GM19025 (cell line): Measurements from ENCODE around the gene GLDN.
"Not testable (repeated sequence)": the region's sequence is repeated elsewhere in the genome, so short reads cannot be mapped to it uniquely, and the experiment has no call there.

ENCODE experiments used
- ATAC-seq: cut with Tn5 transposase; IDR thresholded peaks from one replicate; pipeline ENCODE4 v1.9.1; 2021; ENCODE audit warnings: mild to moderate bottlenecking, low read depth, moderate library complexity; ENCODE audit not compliant: unreplicated experiment

GLDN gene

GRCh38 chr15:51386029-51386428 is 44.6 kb downstream of the GLDN start:
- ATAC-seq = no peak

DNA sequence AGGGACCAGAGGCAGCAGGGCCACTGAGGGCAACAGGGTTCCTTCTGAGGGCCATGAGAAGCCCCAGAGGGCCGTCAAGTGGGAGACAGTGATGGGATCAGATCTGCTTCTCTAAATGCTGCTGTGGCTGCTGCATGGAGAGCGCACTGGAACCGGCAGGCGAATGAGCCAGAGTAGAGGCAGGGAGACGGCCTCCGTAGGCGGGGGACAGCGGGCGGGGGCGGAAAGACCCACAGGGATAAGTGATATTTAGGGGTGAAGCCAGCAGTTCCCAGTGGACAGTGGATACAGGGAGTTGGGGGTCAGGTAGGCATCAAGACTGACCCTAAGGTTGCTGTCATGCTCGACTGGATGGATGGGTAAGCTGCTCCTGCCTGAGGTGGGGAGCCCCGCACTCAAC is 45.0 kb downstream of the GLDN start:
- ATAC-seq = no peak

- ATAC-seq = no peak
Measured at GRCh38 chr15:51386960-51387698, 45.7 kb downstream of the GLDN start.

DNA sequence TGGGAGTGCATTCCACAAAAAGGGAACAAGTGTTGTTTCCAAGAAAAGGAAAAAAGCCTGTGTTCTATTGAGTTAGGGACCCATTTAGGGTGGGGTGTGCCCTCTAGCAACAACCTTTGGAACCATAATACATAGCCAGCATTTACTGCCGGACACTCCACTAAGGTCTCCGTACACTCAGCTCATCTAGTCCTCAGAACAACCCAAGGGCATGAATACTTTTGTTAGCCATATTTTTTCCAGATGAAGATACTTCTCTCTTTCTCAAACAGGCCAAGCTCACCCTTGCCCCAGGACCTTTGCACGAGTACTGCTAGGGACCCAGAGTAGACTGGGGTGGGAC is 46.2 kb downstream of the GLDN start:
- no peak for ATAC-seq

- ATAC-seq = no peak
Measured at GRCh38 chr15:51388726-51389125, 47.3 kb downstream of the GLDN start.

DNA sequence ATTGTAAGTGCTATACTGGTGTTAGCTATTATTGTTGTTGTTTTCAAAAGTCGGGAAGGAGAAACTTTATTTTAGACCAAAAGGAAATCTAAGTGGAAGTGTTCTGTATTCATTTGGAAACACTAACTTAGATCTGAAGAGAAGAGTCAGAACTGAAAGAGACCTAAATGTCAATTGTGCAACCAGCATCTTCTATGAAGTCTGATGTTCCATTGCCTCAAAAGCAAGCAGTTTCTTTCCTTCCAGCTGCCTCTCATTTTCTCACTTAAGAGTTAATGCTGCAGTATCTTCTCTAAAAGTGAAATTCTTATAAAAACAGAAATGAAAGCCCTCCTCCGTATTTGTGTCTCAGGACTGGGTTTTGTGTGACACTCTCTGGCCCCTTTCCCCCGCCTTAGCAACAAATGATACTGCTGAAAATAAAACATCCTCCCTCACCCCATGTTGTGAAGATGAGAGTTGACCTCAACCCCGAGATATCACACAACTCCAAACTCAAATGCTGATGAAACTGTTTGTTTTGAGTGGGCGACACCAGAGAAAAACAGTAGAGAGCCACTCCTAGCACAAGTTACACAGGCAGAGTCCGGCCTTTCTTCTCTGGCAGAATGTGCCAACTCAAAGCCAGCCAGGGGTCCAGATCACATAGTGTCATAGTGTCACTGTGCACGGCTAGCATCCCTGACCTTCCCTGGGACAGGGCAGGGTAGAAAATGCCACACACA is 48.9 kb downstream of the GLDN start:
- no peak for ATAC-seq

DNA sequence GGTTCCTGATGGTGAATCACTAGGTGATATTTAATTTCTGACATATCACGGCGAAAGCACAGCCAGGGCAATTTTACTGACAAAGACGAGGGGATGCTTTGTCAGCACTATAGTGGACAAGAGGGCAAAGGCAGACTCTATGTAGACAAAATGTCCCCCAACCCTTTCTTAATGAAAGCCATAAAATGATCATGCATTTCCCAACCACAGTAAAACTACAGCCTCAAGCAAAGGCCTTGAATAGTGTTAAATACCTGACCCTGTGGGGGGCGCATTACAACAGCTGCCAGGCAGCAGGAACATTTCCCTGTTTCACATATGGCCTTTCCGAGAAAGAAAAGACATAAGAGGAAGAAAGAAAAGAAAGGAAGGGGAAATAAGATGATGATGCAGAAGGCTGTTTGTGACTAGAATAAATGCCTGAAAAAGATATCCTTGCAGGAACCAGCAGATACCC is 49.5 kb downstream of the GLDN start:
- no peak for ATAC-seq

GRCh38 chr15:51396921-51397320 is 55.5 kb downstream of the GLDN start:
- ATAC-seq = no peak

GRCh38 chr15:51398626-51399025 is 57.2 kb downstream of the GLDN start:
- ATAC-seq = no peak

GRCh38 chr15:51401051-51401780 is 59.8 kb downstream of the GLDN start:
- ATAC-seq = no peak

- ATAC-seq = no peak
Measured at GRCh38 chr15:51401872-51402517, 60.5 kb downstream of the GLDN start.

DNA sequence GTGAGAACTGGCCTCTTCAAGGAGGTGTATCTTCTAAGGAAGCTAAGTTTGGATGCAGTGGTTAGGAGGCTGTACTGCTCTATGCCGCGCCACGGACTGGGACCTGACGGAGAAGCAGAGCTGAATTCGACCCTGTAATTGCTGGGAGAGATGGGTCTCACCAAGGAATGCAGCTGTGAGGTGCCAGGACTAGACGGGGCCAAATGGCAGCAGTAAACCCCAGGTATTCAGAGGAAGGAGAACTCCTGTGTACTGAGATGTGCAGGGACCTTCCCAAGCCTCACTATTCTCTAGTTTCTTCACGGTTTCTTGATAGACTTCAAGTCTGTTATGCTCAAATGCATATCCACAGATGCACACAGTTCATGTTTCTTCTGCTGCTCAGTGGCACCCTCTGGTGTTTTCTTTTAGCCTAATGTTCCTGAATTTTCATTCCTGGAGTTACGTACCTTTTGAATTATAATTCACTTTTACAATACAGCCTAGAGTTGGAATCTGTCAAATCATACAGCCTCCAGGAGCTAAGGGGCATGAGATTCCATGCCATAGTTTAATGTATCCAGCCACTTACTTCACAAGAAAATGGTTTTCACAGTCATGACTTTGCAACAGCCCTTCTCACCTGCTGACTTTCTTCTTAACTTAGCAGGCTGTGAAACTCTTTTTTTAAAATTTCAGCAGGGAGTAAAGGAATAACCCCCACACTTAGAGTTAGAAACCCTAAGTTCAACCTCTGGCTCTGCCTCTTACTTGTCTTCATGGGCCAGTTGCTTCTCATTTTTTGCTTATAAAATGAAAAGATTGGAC is 61.8 kb downstream of the GLDN start:
- ATAC-seq = no peak

DNA sequence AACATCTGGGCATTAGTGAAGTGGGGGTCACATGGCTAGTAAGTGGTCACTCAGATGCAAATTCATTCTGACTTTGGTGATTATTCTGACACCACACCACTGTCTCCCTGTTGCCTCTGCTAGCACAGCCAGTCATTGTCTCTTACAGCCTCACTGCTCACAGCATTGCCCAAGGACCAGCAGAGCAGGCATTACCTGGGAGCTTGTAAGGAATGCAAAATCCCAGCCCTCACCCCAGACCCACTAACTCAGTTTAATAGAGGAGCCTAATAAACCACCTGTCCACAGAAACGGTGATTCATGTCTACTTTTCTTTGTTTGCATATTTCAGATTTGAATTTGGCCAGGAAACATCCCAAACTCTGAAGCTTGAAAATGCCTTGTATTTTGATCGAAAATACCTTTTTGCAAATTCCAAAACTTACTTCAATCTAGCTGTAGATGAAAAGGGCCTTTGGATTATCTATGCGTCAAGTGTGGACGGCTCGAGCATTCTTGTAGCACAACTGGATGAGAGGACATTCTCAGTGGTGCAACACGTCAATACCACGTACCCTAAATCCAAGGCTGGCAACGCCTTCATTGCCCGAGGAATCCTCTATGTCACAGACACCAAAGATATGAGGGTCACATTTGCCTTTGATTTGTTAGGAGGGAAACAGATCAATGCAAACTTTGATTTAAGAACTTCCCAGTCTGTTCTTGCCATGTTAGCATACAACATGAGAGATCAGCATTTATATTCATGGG is 62.7 kb downstream of the GLDN start:
- no peak for ATAC-seq

DNA sequence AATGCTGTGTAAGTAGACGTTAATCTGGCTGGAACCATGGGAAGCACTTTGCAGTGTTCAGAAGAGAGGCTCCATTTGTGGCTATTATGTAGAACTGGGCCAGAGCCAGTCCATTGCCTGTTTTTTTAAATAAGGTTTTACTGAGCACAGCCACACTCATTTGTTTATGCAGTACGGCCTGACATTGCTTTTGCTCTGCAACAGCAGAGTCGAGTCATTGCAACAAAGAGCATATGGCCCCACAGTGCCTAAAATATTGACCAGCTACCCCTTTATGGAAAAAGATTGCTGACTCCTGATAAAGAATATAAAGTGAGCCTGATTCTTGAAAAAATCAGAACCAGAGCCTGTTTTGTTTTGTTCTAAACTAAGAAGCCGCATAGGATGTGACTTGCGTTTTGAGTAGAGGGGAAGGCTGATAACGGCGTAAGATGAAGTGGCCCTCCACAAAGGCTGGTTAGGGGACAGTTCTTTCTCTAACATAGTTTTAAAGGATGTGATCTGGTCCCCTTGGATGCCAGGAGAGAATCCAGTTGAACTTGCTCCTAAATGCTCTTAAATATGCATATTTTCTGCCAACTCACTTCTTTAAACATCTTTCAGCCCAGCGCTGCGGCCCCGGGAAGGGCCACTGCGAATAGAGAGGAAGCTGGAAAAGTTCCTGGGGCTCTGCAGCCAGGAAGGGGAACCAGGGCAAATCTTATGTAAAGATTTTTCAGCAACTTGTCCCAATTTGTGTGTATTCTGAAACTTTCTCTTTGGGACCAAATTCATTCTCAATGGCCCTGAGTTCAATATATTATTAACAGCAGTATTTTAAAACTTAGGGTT is 64.5 kb downstream of the GLDN start:
- no peak for ATAC-seq

GRCh38 chr15:51414256-51414860 is 72.9 kb downstream of the GLDN start:
- no peak for ATAC-seq

DNA sequence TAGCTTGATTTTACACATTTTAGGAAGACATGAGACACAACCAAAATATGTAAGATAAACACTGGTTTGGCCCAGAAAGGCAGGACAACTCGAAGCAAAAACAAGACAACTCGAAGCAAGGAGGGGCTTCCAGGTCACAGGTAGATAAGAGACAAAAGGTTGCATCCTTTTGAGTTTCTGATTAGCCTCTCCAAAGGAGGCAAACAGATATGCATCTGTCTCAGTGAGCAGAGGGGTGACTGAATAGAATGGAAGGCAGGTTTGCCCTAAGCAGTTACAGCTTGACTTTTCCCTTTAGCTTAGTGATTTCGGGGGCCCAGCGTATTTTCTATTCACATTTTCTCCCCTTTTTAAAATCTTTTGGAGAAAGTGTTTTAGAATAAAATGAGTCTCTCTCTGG is 74.7 kb downstream of the GLDN start:
- no peak for ATAC-seq

DNA sequence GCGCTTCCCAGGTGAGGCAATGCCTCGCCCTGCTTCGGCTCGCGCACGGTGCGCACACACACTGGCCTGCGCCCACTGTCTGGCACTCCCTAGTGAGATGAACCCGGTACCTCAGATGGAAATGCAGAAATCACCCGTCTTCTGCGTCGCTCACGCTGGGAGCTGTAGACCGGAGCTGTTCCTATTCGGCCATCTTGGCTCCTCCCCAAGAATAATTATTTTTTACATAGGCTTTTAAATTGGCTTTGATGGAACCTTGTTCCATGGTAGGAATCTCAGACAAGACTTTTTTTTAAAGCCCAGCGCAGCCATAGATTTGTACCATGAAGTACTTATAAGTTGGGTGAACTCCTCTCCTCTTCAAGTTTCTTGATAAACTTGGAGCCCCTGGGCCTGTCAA is 81.6 kb downstream of the GLDN start:
- ATAC-seq = not testable (repeated sequence)

GRCh38 chr15:51424780-51425179 is 83.3 kb downstream of the GLDN start:
- no peak for ATAC-seq
